Measurements from ENCODE around the gene ME1. TPM values are rescaled to one million over a fixed set of nuclear protein-coding genes. Genes with fewer than 3 reads are reported as not detected.
A peak's percentile ranks its signal among the peaks of the same experiment; 100 is the strongest.

The ME1 gene
- total RNA-seq, 1 experiment from 2014 or later = 7.8 TPM

DNA sequence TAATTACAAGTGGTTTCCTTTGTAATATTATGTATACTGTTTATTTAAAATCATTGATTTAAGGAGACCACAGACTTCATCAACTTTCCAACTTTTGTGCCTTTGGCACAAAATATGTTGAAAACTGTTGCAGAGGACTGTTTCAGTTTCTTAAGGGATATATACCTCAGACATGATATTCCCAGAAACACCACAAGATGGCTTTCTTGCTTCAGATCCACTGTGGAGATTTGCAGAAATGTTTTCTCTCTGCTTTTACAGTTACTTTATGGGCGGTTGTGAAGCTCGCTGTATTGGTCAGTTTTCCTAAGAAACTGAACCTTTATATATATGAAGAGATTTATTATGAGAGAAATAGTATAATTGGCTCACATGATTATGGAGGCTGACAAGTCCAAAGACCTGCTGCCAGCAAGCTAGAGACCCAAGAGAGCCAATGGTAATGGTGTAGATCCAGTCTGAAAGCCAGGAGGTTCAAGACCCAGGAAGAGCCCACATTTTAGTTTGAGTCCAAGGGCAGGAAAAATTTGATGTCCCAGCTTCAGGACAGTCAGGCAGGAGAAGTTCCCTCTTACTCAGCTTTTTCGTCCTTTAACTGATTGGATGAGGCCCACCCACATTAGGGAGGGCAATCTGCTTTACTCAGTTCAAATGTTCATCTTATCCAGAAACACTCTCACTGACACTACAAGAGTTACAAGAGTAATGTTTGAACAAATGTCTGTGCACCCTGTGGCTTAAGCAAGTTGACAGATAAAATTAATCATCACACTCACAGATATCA lies 12.8 kb downstream of the ME1 start:
- H2AFZ ChIP-seq (ENCODE audit: low read length) = no peak overlapping the region
- H2BK120ac ChIP-seq (ENCODE audit: low read depth, low read length, poor library complexity, severe bottlenecking) = no peak overlapping the region
- H3K4me2 ChIP-seq (ENCODE audit: insufficient read depth, insufficient read length, low read length) = no peak overlapping the region
- H3K27me3 ChIP-seq (ENCODE audit: insufficient read depth, low read length) = no peaks in the 10 kb centered on the region
- no peak overlapping the region for H3K9ac ChIP-seq (ENCODE audit: extremely low read depth, insufficient read length, low read length)
- no peak overlapping the region for H4K5ac ChIP-seq (ENCODE audit: insufficient read length, low read depth, low read length)
- H3K4ac ChIP-seq (ENCODE audit: low read depth, low read length) = no peak overlapping the region
- H3T11ph ChIP-seq (ENCODE audit: low read length) = no peak overlapping the region
- H3K27ac ChIP-seq (ENCODE audit: insufficient read length, low read depth, low read length) = no peak overlapping the region
- H3K23me2 ChIP-seq (ENCODE audit: insufficient read length, low read depth, low read length, poor library complexity, severe bottlenecking) = no peaks in the 10 kb centered on the region
- WGBS (ENCODE audit: extremely low coverage, insufficient read length, low lambda C conversion rate) = no CpG with 5 or more reads among the region's 3 CpGs
- H3K79me1 ChIP-seq (ENCODE audit: insufficient read depth, low read depth, low read length, poor library complexity, severe bottlenecking) = no peaks in the 10 kb centered on the region
- H2BK5ac ChIP-seq (ENCODE audit: insufficient read length, low read length) = no peak overlapping the region
- no peaks in the 10 kb centered on the region for H3K27me3 Mint-ChIP-seq (ENCODE audit: low read depth)
- H3K79me2 ChIP-seq (ENCODE audit: insufficient read depth, low read length) = no peaks in the 10 kb centered on the region
- no peaks in the 10 kb centered on the region for H3K4me1 ChIP-seq (ENCODE audit: insufficient read depth, low read length)
- H2BK15ac ChIP-seq (ENCODE audit: low read depth, low read length) = no peak overlapping the region
- H3K9me3 Mint-ChIP-seq = no peaks in the 10 kb centered on the region; a peak in 1 of 5 replicates
- no peak overlapping the region for H3K56ac ChIP-seq (ENCODE audit: insufficient read length, low read depth, low read length)
- H3K18ac ChIP-seq (ENCODE audit: insufficient read length, low read depth, low read length) = no peak overlapping the region
- TF ChIP-seq, protein P1, sequence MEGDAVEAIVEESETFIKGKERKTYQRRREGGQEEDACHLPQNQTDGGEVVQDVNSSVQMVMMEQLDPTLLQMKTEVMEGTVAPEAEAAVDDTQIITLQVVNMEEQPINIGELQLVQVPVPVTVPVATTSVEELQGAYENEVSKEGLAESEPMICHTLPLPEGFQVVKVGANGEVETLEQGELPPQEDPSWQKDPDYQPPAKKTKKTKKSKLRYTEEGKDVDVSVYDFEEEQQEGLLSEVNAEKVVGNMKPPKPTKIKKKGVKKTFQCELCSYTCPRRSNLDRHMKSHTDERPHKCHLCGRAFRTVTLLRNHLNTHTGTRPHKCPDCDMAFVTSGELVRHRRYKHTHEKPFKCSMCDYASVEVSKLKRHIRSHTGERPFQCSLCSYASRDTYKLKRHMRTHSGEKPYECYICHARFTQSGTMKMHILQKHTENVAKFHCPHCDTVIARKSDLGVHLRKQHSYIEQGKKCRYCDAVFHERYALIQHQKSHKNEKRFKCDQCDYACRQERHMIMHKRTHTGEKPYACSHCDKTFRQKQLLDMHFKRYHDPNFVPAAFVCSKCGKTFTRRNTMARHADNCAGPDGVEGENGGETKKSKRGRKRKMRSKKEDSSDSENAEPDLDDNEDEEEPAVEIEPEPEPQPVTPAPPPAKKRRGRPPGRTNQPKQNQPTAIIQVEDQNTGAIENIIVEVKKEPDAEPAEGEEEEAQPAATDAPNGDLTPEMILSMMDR (conservative IDR thresholded peaks at IDR 0.05) = peak; percentile 72
- H3K4me1 Mint-ChIP-seq = no peaks in the 10 kb centered on the region
- no peak overlapping the region for H3K27ac Mint-ChIP-seq
- no peak overlapping the region for H3K14ac ChIP-seq (ENCODE audit: insufficient read depth, low read length)
- no peaks in the 10 kb centered on the region for H3K9me3 ChIP-seq (ENCODE audit: control insufficient read depth, low read depth, low read length)
- H4K91ac ChIP-seq (ENCODE audit: insufficient read length, low read depth, low read length) = no peak overlapping the region
- H3K36me3 Mint-ChIP-seq (ENCODE audit: insufficient read depth in 1 of 3, low read depth in 3 of 3) = peaks cover 0 to 4% (median 0%) of the 10 kb centered on the region in 3 experiments; a peak in 1 of 7 replicates
- H4K8ac ChIP-seq (replicated peaks; ENCODE audit: insufficient read length, low read depth, low read length) = no peak overlapping the region
- no peak overlapping the region for H3K4me3 Mint-ChIP-seq
- no peak overlapping the region for H2BK12ac ChIP-seq (ENCODE audit: insufficient read length, low read depth, low read length)
- no peak for DNase-seq
- no peak overlapping the region for H2AK5ac ChIP-seq (ENCODE audit: insufficient read length, low read length)
- H3K23ac ChIP-seq (ENCODE audit: insufficient read length, low read depth, low read length) = no peak overlapping the region
- no peak overlapping the region for H2BK20ac ChIP-seq (ENCODE audit: low read depth, low read length, poor library complexity, severe bottlenecking)
- no peaks in the 10 kb centered on the region for H4K20me1 ChIP-seq (ENCODE audit: control insufficient read depth, insufficient read depth, insufficient read length)
